GM12873 (cell line): ENCODE measurements around the gene CAPN13.

ENCODE experiments used
- TF ChIP-seq, protein P1 (sequence below): IDR thresholded peaks from 2 replicates; pipeline ENCODE4 v1.5.1; 2012; ENCODE audit warnings: low read depth, mild to moderate bottlenecking, moderate library complexity, low read length, control low read depth; ENCODE audit not compliant: insufficient read depth; ENCODE audit errors: missing control alignments

CAPN13 gene

DNA sequence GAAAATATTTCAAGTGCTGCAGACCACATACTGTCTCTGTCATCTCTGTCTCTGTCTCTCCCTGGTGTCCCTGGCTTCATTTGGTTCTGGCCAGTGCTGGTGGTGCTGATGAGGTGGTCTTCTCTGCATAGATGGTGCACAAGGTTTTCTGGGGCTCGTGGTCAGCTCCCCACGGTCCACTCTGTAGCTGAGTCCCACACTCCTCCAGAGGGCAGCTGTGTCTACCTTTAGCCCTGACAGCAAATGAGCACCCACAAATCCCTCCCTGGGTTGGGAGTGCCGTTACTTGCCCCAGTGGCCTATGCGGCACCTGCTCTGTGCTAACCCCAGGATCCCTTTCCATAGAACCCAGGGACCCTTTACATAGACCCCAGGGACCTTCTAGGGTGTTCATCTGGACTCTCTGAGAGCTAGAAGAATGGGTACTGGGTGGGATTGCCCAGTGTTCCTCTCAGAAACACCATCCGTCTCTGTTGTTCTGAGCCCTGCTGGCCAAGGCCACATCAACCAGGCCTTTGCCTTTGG lies 129.3 kb downstream of the CAPN13 start:
- TF ChIP-seq, protein P1, sequence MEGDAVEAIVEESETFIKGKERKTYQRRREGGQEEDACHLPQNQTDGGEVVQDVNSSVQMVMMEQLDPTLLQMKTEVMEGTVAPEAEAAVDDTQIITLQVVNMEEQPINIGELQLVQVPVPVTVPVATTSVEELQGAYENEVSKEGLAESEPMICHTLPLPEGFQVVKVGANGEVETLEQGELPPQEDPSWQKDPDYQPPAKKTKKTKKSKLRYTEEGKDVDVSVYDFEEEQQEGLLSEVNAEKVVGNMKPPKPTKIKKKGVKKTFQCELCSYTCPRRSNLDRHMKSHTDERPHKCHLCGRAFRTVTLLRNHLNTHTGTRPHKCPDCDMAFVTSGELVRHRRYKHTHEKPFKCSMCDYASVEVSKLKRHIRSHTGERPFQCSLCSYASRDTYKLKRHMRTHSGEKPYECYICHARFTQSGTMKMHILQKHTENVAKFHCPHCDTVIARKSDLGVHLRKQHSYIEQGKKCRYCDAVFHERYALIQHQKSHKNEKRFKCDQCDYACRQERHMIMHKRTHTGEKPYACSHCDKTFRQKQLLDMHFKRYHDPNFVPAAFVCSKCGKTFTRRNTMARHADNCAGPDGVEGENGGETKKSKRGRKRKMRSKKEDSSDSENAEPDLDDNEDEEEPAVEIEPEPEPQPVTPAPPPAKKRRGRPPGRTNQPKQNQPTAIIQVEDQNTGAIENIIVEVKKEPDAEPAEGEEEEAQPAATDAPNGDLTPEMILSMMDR, result no peak

DNA sequence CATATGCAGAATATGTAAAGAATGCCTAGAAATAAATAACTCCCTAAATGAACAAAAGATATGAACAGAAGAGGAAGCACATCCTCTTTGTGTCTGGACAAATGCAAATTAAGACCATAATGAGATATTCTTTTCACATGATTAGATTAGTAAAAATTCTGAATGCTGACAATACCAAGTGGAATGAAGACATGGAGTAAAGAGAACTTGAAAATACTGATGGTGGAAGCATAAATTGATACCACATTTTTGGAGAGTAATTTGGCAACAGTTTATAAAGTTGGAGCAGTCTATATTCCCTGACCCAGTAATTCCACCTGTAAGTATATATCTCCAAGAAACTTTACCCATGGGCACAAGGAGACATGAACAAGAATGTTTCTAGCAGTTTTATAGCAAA lies 130.0 kb downstream of the CAPN13 start:
- TF ChIP-seq, protein P1, result no peak

DNA sequence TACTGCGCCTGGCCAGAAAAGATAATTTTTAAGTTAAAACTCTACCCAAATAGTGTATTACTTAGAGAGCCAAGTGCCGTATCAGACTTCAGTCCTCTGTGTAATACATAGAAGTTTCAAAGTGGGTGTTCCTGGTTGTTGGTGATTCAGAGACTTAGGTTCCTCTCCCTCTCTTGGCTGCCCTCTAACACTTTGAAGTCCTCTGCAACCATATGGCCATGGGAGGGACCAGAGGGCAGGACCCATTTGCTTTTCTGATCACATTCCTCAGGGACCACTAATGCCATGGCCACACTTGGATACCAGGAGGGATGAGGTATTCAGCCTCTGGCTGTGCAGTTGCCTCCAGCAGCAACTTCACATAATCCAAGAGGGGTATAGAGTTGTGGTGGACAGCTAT lies 131.5 kb downstream of the CAPN13 start:
- TF ChIP-seq, protein P1, result no peak

DNA sequence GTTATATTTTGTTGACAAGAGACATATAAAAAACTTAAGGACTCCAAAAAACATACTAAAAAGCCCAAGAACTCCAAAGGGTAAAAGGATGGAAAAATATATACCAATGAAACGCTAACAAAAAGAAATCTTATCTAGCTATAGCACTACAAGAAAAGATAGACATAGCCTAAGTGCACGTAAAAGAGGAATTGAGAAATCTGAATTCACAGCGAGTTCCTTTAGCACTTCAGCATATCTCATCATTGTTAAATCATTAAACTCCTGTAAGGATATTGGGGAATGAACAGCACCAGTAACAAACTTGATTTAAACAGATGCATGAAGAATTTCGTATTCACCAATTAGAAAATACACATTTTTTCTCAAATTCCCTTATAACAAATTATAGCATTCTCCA lies 134.1 kb downstream of the CAPN13 start:
- TF ChIP-seq, protein P1, result no peak
